OCI-LY7 (cell line): Measurements from ENCODE around the gene KEL. TPM values are rescaled to one million over a fixed set of nuclear protein-coding genes. Genes with fewer than 3 reads are reported as not detected.

ENCODE experiments used
- BruUV-seq: library from RNA; stranded (reverse); fragments of 400-500 nt; replicated peaks from 2 replicates; lab custom pipeline; 2021; lab: Mats Ljungman, UMichigan
- CTCF ChIA-PET: fragments of 300-600 bp; sonication (Branson Sonifier 250); formaldehyde crosslinking; loops from one replicate; lab custom pipeline; 2022; ENCODE audit warnings: antibody characterized with exemption; ENCODE audit not compliant: unreplicated experiment; lab: Charles Lee
- POLR2A ChIA-PET: fragments of 300-600 bp; sonication (Branson Sonifier 250); formaldehyde crosslinking; loops from one replicate; lab custom pipeline; 2022; ENCODE audit warnings: antibody characterized with exemption; lab: Charles Lee
- DNase-seq: peaks from one replicate; pipeline ENCODE4 v3.0.0-alpha.2; 2015; ENCODE audit warnings: low spot score
- H2AFZ ChIP-seq: fragments of 200-600 bp; sonication (generic), shearing (Covaris generic); 2 replicates; pipeline ENCODE4 v1.6.1; 2014; ENCODE audit warnings: mild to moderate bottlenecking, antibody characterized with exemption, low read length, moderate library complexity
- H3K27ac ChIP-seq: fragments of 200-600 bp; sonication (generic); 2 replicates; pipeline ENCODE4 v1.5.1; 2014; ENCODE audit warnings: mixed run types, low read depth, mild to moderate bottlenecking, moderate library complexity, low read length, inconsistent platforms; ENCODE audit not compliant: poor library complexity, severe bottlenecking
- H3K36me3 ChIP-seq: fragments of 200-600 bp; sonication (generic); 2 replicates; pipeline ENCODE4 v1.6.1; 2014; ENCODE audit warnings: mild to moderate bottlenecking, antibody characterized with exemption, low read length, moderate library complexity, mixed read lengths; ENCODE audit not compliant: insufficient read depth
- H3K4me1 ChIP-seq: fragments of 200-600 bp; sonication (generic); 2 replicates; pipeline ENCODE4 v1.5.1; 2014; ENCODE audit warnings: mild to moderate bottlenecking, low read length; ENCODE audit not compliant: insufficient read depth, poor library complexity, severe bottlenecking
- H3K4me2 ChIP-seq: fragments of 200-600 bp; sonication (generic); 2 replicates; pipeline ENCODE4 v1.6.1; 2014; ENCODE audit warnings: mild to moderate bottlenecking, low read length
- H3K4me3 ChIP-seq: fragments of 200-600 bp; sonication (generic); 2 replicates; pipeline ENCODE4 v1.5.1; 2014; ENCODE audit warnings: mild to moderate bottlenecking, low read depth, low read length; ENCODE audit not compliant: poor library complexity, severe bottlenecking
- H3K79me2 ChIP-seq: fragments of 200-600 bp; sonication (generic); 2 replicates; pipeline ENCODE4 v1.6.1; 2016; ENCODE audit warnings: low read depth, mild to moderate bottlenecking, low read length, moderate library complexity, mixed read lengths; ENCODE audit not compliant: insufficient read depth
- H3K9me2 ChIP-seq: fragments of 200-600 bp; sonication (generic); 2 replicates; pipeline ENCODE4 v1.6.1; 2016; ENCODE audit warnings: mild to moderate bottlenecking, low read length, mixed read lengths; ENCODE audit not compliant: insufficient read depth
- H3K9me3 ChIP-seq: fragments of 200-600 bp; sonication (generic); 2 replicates; pipeline ENCODE4 v1.6.1; 2014; ENCODE audit warnings: mild to moderate bottlenecking, mixed run types, low read length, mixed read lengths
- H4K20me1 ChIP-seq: fragments of 200-600 bp; sonication (generic); 2 replicates; pipeline ENCODE4 v1.6.1; 2014; ENCODE audit warnings: mild to moderate bottlenecking, antibody characterized with exemption, low read length, moderate library complexity, mixed read lengths; ENCODE audit not compliant: insufficient read depth
- EZH2phosphoT487 ChIP-seq: fragments of 200-600 bp; sonication (generic); IDR thresholded peaks from 2 replicates; pipeline ENCODE4 v1.6.1; 2018; ENCODE audit warnings: low read depth, borderline replicate concordance, mild to moderate bottlenecking, mixed run types, antibody characterized with exemption, low read length, moderate library complexity, mixed read lengths
- intact Hi-C: fragments of 100-400 bp; cut with micrococcal nuclease; formaldehyde crosslinking; loops from one replicate; pipeline ENCODE4 v1.10.0; 2022; ENCODE audit not compliant: unreplicated experiment
- total RNA-seq, 2 experiments: library from RNA; depleted of rRNA in 1 of 2; stranded (reverse); fragments of >200 nt in 1 of 2; shearing (Covaris generic) in 1 of 2; gene quantifications; 2 replicates each; pipeline ENCODE4 v1.2.3, GENCODE V29; 2014 to 2022
- TF ChIP-seq, protein P1 (sequence below): fragments of 200-600 bp; sonication (generic); conservative IDR thresholded peaks from 2 replicates; pipeline ENCODE4 v1.5.1; 2014; ENCODE audit warnings: mild to moderate bottlenecking, antibody characterized with exemption, low read length, moderate library complexity, mixed read lengths

The KEL gene
- total RNA-seq, 2 experiments from 2014 or later, result 1.5 to 2.2 TPM

- peaks cover 3% of the 10 kb centered on the region for H3K4me1 ChIP-seq
- no peak overlapping the region for H3K27ac ChIP-seq
- H3K4me2 ChIP-seq, result no peak overlapping the region
- ChIA-PET CTCF (no interaction called here), POLR2A (no interaction called here)
- no peak overlapping the region for H3K4me3 ChIP-seq
- H2AFZ ChIP-seq, result no peak overlapping the region
- H3K79me2 ChIP-seq, result no peaks in the 10 kb centered on the region
- 0 out of 2 replicates have a peak, but pooled peaks cover 4% of the 10 kb centered on the region for H3K9me2 ChIP-seq
- H4K20me1 ChIP-seq, result no peaks in the 10 kb centered on the region
- intact Hi-C loops, result no loop called here
- no peaks in the 10 kb centered on the region for H3K36me3 ChIP-seq
- DNase-seq, result no peak
- BruUV-seq, result no TSS peak
- no peak for TF ChIP-seq EZH2phosphoT487
- TF ChIP-seq, protein P1, sequence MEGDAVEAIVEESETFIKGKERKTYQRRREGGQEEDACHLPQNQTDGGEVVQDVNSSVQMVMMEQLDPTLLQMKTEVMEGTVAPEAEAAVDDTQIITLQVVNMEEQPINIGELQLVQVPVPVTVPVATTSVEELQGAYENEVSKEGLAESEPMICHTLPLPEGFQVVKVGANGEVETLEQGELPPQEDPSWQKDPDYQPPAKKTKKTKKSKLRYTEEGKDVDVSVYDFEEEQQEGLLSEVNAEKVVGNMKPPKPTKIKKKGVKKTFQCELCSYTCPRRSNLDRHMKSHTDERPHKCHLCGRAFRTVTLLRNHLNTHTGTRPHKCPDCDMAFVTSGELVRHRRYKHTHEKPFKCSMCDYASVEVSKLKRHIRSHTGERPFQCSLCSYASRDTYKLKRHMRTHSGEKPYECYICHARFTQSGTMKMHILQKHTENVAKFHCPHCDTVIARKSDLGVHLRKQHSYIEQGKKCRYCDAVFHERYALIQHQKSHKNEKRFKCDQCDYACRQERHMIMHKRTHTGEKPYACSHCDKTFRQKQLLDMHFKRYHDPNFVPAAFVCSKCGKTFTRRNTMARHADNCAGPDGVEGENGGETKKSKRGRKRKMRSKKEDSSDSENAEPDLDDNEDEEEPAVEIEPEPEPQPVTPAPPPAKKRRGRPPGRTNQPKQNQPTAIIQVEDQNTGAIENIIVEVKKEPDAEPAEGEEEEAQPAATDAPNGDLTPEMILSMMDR, result no peak
- no peaks in the 10 kb centered on the region for H3K9me3 ChIP-seq
These were observed 29.6 kb downstream of the KEL start for GRCh38 chr7:142932386-142933091.

DNA sequence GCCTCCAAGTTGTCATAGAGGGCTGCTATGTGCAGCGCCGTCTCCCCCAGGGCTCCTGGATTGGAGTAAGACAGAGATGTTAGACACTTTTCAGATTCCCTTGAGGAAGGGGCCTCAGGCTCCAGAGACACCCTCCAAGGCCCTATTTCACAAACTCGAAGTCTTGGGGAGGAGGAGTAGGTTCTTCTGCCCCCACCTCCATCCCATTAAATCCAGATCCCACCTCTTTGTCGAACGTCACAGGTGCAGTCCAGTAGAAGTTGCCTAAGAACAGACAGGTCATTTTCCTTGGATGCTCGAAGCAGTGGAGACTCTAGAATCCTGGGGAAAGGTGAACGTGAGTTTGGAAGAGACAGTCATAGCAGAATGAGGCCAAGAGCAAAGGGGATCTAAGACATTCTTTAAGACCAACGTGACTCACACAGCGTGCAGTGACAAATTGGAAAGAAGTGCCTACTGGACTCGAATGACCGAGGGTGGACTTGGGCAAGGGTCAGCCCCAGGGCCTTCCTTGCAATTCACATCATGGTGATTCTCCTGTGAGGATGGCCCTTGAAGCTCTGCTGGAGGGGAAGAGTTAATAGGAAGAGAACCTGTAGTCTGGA lies 31.9 kb downstream of the KEL start:
- Histone ChIP-seq H3K9me2 (0 out of 2 replicates have a peak, but pooled peaks cover 4% of the 10 kb centered on the region), H3K27ac (no peak overlapping the region), H3K4me1 (peaks cover 12% of the 10 kb centered on the region), H3K9me3 (no peaks in the 10 kb centered on the region), H2AFZ (no peak overlapping the region), H3K4me3 (no peak overlapping the region), H3K4me2 (no peak overlapping the region), H3K36me3 (no peaks in the 10 kb centered on the region), H4K20me1 (no peaks in the 10 kb centered on the region), H3K79me2 (no peaks in the 10 kb centered on the region)
- no peak for TF ChIP-seq EZH2phosphoT487
- TF ChIP-seq, protein P1, result no peak
- ChIA-PET CTCF (no interaction called here), POLR2A (no interaction called here)
- no peak for DNase-seq
- no TSS peak for BruUV-seq
- intact Hi-C loops, result no loop called here
